Osteoblast (primary cell): ENCODE data around the gene PCED1B. TPM values are rescaled to one million over a fixed set of nuclear protein-coding genes. Genes with fewer than 3 reads are reported as not detected.

Source experiments
- DNase-seq: peaks from one replicate; pipeline ENCODE4 v3.0.0; 2011; ENCODE audit warnings: low spot score, mixed read lengths; ENCODE audit not compliant: insufficient read length; ENCODE audit errors: missing footprints
- H2AFZ ChIP-seq: 2 replicates; pipeline ENCODE4 v1.6.0; 2011; ENCODE audit warnings: mild to moderate bottlenecking, low read length
- H3K27ac ChIP-seq: 2 replicates; pipeline ENCODE4 v1.5.1; 2011; ENCODE audit warnings: mild to moderate bottlenecking, low read depth, low read length, moderate library complexity
- H3K27me3 ChIP-seq: 2 replicates; pipeline ENCODE4 v1.6.0; 2012; ENCODE audit warnings: mild to moderate bottlenecking, control low read depth, inconsistent platforms, low read length, moderate library complexity; ENCODE audit not compliant: insufficient read depth
- H3K36me3 ChIP-seq: 2 replicates; pipeline ENCODE4 v1.5.1; 2011; ENCODE audit warnings: mild to moderate bottlenecking, low read length, control low read depth, moderate library complexity; ENCODE audit not compliant: insufficient read depth
- H3K4me1 ChIP-seq: 2 replicates; pipeline ENCODE4 v1.5.1; 2011; ENCODE audit warnings: mild to moderate bottlenecking, low read length, control low read depth, moderate library complexity; ENCODE audit not compliant: insufficient read depth
- H3K4me2 ChIP-seq: 2 replicates; pipeline ENCODE4 v1.6.0; 2011; ENCODE audit warnings: mild to moderate bottlenecking, low read length; ENCODE audit not compliant: insufficient read depth
- H3K4me3 ChIP-seq: fragments of 200-600 bp; sonication (generic); 3 replicates; pipeline ENCODE4 v1.5.1; 2012; ENCODE audit warnings: mild to moderate bottlenecking, low read length, inconsistent platforms; ENCODE audit not compliant: insufficient read depth
- H3K79me2 ChIP-seq: 2 replicates; pipeline ENCODE4 v1.6.0; 2012; ENCODE audit warnings: mild to moderate bottlenecking, low read length, control low read depth, inconsistent platforms; ENCODE audit not compliant: insufficient read depth
- H3K9me3 ChIP-seq: 2 replicates; pipeline ENCODE4 v1.5.1; 2011; ENCODE audit warnings: low read depth, low read length, control low read depth
- H4K20me1 ChIP-seq: 2 replicates; pipeline ENCODE4 v1.6.0; 2012; ENCODE audit warnings: mild to moderate bottlenecking, low read length, control low read depth; ENCODE audit not compliant: insufficient read depth
- total RNA-seq: library from RNA; depleted of rRNA; stranded (reverse); fragments of >200 nt; gene quantifications from 2 replicates; pipeline ENCODE4 v1.2.3, GENCODE V29; 2012
- TF ChIP-seq, protein P1 (sequence below): IDR thresholded peaks from 2 replicates; pipeline ENCODE4 v1.5.1; 2011; ENCODE audit warnings: mild to moderate bottlenecking, low read depth, low read length, moderate library complexity; ENCODE audit errors: extremely low read depth

PCED1B gene
- total RNA-seq, 1 donor, result 0.36 TPM

DNA sequence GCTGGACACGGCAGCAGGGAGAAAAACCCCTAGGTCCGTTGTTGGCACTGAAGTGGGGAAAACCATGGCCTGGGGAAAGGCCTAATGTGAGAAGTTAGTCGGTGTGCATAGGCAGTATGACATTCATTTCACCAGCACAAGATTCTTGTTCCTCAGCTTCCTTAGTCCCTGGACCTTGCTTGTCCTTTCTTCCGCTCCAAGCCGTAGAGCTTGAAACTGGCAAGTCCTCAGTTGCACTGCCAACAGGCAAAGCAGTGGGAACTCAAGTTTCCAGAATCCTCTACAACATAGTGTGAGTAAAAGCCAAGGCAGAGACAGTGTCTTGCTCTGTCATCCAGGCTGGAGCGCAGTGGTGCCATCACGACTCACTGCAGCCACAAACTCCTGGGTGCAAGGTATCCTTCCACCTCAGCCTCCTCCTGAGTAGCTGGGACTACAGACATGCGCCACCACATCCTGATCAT, 138.8 kb downstream of the PCED1B start:
- Histone ChIP-seq H3K27ac (no peak overlapping the region), H2AFZ (no peak overlapping the region), H3K36me3 (no peaks in the 10 kb centered on the region), H4K20me1 (no peaks in the 10 kb centered on the region), H3K4me1 (peaks cover 9% of the 10 kb centered on the region), H3K79me2 (no peaks in the 10 kb centered on the region), H3K4me3 (no peak overlapping the region), H3K27me3 (no peaks in the 10 kb centered on the region), H3K4me2 (no peak overlapping the region), H3K9me3 (no peaks in the 10 kb centered on the region)
- TF ChIP-seq, protein P1, sequence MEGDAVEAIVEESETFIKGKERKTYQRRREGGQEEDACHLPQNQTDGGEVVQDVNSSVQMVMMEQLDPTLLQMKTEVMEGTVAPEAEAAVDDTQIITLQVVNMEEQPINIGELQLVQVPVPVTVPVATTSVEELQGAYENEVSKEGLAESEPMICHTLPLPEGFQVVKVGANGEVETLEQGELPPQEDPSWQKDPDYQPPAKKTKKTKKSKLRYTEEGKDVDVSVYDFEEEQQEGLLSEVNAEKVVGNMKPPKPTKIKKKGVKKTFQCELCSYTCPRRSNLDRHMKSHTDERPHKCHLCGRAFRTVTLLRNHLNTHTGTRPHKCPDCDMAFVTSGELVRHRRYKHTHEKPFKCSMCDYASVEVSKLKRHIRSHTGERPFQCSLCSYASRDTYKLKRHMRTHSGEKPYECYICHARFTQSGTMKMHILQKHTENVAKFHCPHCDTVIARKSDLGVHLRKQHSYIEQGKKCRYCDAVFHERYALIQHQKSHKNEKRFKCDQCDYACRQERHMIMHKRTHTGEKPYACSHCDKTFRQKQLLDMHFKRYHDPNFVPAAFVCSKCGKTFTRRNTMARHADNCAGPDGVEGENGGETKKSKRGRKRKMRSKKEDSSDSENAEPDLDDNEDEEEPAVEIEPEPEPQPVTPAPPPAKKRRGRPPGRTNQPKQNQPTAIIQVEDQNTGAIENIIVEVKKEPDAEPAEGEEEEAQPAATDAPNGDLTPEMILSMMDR, result no peak
- DNase-seq, result no peak

DNA sequence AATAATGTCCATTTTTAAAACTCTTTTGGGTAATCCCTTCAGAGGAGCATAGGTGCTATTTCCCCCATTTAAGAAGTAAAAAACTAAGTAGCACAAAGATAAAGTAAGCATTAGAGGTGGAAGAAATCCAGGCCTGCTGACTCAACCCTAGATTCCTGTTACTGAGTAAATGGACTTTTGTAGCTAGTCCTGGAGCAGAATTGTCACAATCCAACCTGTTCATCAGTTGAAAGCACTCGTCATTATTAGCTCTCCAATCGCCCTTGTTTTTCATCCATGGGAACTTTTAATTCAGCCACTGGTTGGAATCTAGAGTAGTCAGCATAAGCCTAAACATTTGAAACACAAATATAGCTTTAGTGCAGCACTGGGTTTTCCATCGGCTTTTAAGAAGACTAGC, 139.8 kb downstream of the PCED1B start:
- peak; percentile 62 for DNase-seq
- Histone ChIP-seq H3K36me3 (no peaks in the 10 kb centered on the region), H3K4me3 (no peak overlapping the region), H3K27me3 (no peaks in the 10 kb centered on the region), H3K4me1 (peaks cover 9% of the 10 kb centered on the region), H3K9me3 (no peaks in the 10 kb centered on the region), H2AFZ (no peak overlapping the region), H3K27ac (no peak overlapping the region), H4K20me1 (no peaks in the 10 kb centered on the region), H3K79me2 (no peaks in the 10 kb centered on the region), H3K4me2 (no peak overlapping the region)
- TF ChIP-seq, protein P1, result no peak

DNA sequence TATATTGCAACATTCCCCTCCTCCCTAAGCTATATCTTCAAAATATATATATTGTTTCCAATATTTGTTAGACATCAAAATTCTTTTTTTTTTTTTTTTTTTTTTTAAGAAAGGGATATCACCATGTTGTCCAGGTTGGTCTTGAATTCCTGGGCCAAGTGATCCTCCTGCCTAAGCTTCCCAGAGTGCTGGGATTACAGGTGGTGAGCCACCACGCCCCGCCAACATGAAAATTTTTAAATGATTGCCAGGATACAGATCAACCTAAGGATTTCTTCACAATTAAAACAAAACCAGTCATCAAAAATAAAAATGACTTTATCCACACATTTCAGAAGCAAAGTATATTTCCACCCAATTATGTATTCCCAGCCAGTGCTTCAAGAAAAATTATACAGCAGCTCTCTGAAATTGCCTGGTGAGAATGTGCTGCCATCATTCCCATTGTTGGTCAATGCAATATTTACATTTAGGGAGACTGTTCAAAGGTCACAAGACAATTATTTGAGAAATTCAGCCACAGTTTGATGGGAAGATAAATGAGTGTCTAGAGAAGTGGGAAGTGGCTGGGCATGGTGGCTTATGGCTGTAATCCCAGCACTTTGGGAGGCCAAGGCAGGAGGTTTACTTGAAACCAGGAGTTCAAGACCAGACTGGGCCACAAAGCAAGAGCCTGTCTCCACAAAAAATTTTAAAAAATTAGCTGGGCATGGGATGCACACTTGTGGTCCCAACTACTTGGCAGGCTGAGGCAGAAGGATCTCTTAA, 142.0 kb downstream of the PCED1B start:
- TF ChIP-seq, protein P1, result no peak
- Histone ChIP-seq H3K4me3 (no peak overlapping the region), H3K27me3 (no peaks in the 10 kb centered on the region), H2AFZ (no peak overlapping the region), H3K9me3 (no peaks in the 10 kb centered on the region), H3K4me1 (peaks cover 9% of the 10 kb centered on the region), H3K27ac (no peak overlapping the region), H3K4me2 (no peak overlapping the region), H3K36me3 (no peaks in the 10 kb centered on the region), H3K79me2 (no peaks in the 10 kb centered on the region), H4K20me1 (no peaks in the 10 kb centered on the region)
- no peak for DNase-seq

DNA sequence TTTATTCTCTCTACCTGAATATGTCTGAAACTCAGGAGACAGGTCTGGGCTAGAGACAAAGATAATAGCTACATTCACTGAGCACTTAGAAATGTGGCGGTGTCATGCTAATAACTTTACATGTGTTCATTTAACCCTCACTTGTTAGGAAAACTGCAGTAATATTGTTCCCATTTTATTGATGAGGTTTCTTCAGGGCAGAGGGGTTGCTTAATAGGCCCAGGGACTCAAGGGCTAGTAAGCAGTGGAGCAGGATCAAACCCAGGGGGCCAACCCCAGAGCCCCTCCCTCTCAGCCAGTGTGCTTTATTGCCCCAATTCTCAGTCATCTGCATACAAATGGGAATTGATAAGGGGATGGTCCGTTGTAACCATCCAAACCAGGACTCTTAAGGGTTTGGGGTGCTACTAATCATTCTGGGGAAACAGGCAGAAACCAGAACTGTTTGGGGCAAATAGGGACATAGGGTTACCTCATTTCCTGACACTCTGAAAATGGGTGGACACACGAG, 143.2 kb downstream of the PCED1B start:
- no peaks in the 10 kb centered on the region for H3K36me3 ChIP-seq
- H3K79me2 ChIP-seq, result no peaks in the 10 kb centered on the region
- H3K27me3 ChIP-seq, result no peaks in the 10 kb centered on the region
- H3K4me3 ChIP-seq, result no peak overlapping the region
- H2AFZ ChIP-seq, result peak overlapping the region; percentile 49
- H3K4me2 ChIP-seq, result no peak overlapping the region
- no peak overlapping the region for H3K27ac ChIP-seq
- peaks cover 5% of the 10 kb centered on the region for H3K4me1 ChIP-seq
- no peaks in the 10 kb centered on the region for H3K9me3 ChIP-seq
- no peak for DNase-seq
- H4K20me1 ChIP-seq, result no peaks in the 10 kb centered on the region
- TF ChIP-seq, protein P1, result no peak
